Glomerular endothelial cell (primary cell): Measurements from ENCODE around the gene BATF. TPM values are rescaled to one million over a fixed set of nuclear protein-coding genes. Genes with fewer than 3 reads are reported as not detected.

ENCODE experiments used
- DNase-seq: peaks from one replicate; pipeline ENCODE4 v3.0.0-alpha.2; 2011; ENCODE audit warnings: low read depth, low spot score; ENCODE audit errors: extremely low read depth
- total RNA-seq: library from RNA; depleted of rRNA; stranded (reverse); fragments of >200 nt; gene quantifications from 2 replicates; pipeline ENCODE4 v1.2.3, GENCODE V29; 2015

BATF gene
- total RNA-seq, 1 donor from 2014 or later = not detected

DNA sequence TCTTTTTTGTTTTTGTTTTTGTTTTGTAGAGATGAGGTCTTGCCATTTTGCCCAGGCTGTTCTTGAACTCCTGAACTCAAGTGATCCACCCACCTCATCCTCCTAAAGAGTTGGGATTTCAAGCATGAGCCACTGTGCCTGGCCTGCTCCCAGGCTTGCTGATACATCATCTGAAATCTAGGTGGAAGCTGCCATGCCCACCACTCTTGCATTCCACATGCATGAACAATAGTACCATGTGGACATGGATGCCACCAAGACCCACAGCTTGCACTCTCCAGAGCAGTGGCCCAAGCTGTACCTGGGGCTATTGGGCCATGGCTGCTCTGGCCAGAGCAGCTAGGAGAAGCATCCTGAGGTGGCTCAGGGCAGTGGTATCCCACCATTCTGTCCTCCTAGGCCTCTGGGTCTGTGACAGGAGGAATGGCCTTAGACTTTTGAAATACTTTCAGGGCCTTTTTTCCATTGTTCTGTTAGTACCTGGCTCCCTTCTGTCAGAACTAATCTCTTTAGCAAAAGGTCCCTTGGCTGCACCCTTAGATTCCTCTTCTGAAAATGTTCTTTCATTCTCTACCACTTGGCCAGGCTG, 69.8 kb downstream of the BATF start:
- no peak for DNase-seq

DNA sequence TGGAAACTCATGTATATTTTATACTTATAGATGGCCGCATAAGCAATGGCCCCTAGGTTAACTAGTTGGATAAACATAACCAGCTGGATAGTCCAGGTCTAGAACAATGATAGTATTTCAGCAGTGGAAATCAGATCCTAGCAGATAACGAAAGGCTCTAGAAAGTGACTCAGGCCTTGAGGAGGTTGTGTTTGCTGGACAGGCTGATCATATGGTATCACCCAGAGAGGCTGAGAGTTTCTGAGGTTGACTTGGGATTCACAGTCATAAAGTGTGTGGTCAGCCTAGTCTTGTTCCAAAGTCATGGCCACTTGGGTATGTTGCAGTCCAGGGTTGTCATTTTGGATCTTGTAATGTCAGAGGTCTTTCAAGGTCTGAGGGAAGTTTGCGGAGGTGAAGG, 73.0 kb downstream of the BATF start:
- no peak for DNase-seq

Other genes with a start within 250 kb of the BATF start
- gene FOS, start 243.6 kb upstream of the BATF start, total RNA-seq = 5.9 and 79.9 TPM in 2 replicates
- gene JDP2, start 94.4 kb upstream of the BATF start, total RNA-seq = 8.8 and 13.0 TPM in 2 replicates
- 2.1 and 7.4 TPM in 2 replicates for gene FLVCR2, start 56.2 kb downstream of the BATF start, total RNA-seq
- 13.7 and 15.1 TPM in 2 replicates for gene ERG28, start 138.4 kb downstream of the BATF start, total RNA-seq
- gene TTLL5, start 138.8 kb downstream of the BATF start, total RNA-seq = 46.9 and 59.5 TPM in 2 replicates